HUES48 (cell line): Measurements from ENCODE around the gene GRIP2.

Experiments
- H3K27ac ChIP-seq: one replicate; pipeline ENCODE4 v1.7.0; 2013; ENCODE audit warnings: low read depth, low read length, inconsistent platforms
- H3K27me3 ChIP-seq: 2 replicates; pipeline ENCODE4 v1.6.1; 2013; ENCODE audit warnings: mild to moderate bottlenecking, low read length; ENCODE audit not compliant: control insufficient read depth, insufficient read depth
- H3K36me3 ChIP-seq: 2 replicates; pipeline ENCODE4 v1.6.1; 2013; ENCODE audit warnings: low read length; ENCODE audit not compliant: control insufficient read depth, insufficient read depth
- H3K4me1 ChIP-seq: 2 replicates; pipeline ENCODE4 v1.6.1; 2013; ENCODE audit warnings: mild to moderate bottlenecking, low read length; ENCODE audit not compliant: control insufficient read depth, insufficient read depth
- H3K4me3 ChIP-seq: 2 replicates; pipeline ENCODE4 v1.5.1; 2013; ENCODE audit warnings: mild to moderate bottlenecking, low read depth, low read length
- H3K9ac ChIP-seq: 2 replicates; pipeline ENCODE4 v1.6.1; 2013; ENCODE audit warnings: mild to moderate bottlenecking, low read depth, low read length, moderate library complexity
- H3K9me3 ChIP-seq: 2 replicates; pipeline ENCODE4 v1.6.1; 2013; ENCODE audit warnings: low read length; ENCODE audit not compliant: control insufficient read depth, insufficient read depth

GRIP2 gene

GRCh38 chr3:14481018-14481645, 59.0 kb downstream of the GRIP2 start:
- no peak overlapping the region for H3K4me3 ChIP-seq
- H3K27me3 ChIP-seq = no peaks in the 10 kb centered on the region
- H3K36me3 ChIP-seq = peaks cover 88% of the 10 kb centered on the region
- H3K9ac ChIP-seq = no peak overlapping the region
- H3K9me3 ChIP-seq = no peaks in the 10 kb centered on the region
- H3K4me1 ChIP-seq = peaks cover 6% of the 10 kb centered on the region; the same call in 1 of the 2 replicates
- no peak overlapping the region for H3K27ac ChIP-seq

- Histone ChIP-seq H3K9me3 (no peaks in the 10 kb centered on the region), H3K36me3 (peaks cover 88% of the 10 kb centered on the region), H3K4me3 (no peak overlapping the region), H3K27ac (peak overlapping the region; percentile 72), H3K27me3 (no peaks in the 10 kb centered on the region), H3K4me1 (peaks cover 6% of the 10 kb centered on the region; the same call in 1 of the 2 replicates), H3K9ac (no peak overlapping the region)
Observed at GRCh38 chr3:14480207-14481017, 59.7 kb downstream of the GRIP2 start.

GRCh38 chr3:14479591-14479990, 60.6 kb downstream of the GRIP2 start:
- H3K4me1 ChIP-seq = peaks cover 6% of the 10 kb centered on the region; the same call in 1 of the 2 replicates
- no peak overlapping the region for H3K9ac ChIP-seq
- peaks cover 87% of the 10 kb centered on the region for H3K36me3 ChIP-seq
- H3K27me3 ChIP-seq = no peaks in the 10 kb centered on the region
- peak overlapping the region; percentile 72 for H3K27ac ChIP-seq
- H3K4me3 ChIP-seq = no peak overlapping the region
- no peaks in the 10 kb centered on the region for H3K9me3 ChIP-seq

GRCh38 chr3:14478956-14479550, 61.1 kb downstream of the GRIP2 start:
- Histone ChIP-seq H3K27ac (no peak overlapping the region), H3K4me3 (no peak overlapping the region), H3K27me3 (no peaks in the 10 kb centered on the region), H3K36me3 (peaks cover 87% of the 10 kb centered on the region), H3K4me1 (peaks cover 6% of the 10 kb centered on the region; the same call in 1 of the 2 replicates), H3K9ac (no peak overlapping the region), H3K9me3 (no peaks in the 10 kb centered on the region)

GRCh38 chr3:14477311-14477935, 62.7 kb downstream of the GRIP2 start:
- no peaks in the 10 kb centered on the region for H3K9me3 ChIP-seq
- H3K36me3 ChIP-seq = peaks cover 96% of the 10 kb centered on the region

GRCh38 chr3:14476583-14477265, 63.4 kb downstream of the GRIP2 start:
- no peak overlapping the region for H3K4me3 ChIP-seq
- peaks cover under 1% of the 10 kb centered on the region; the same call in 1 of the 2 replicates for H3K4me1 ChIP-seq
- no peaks in the 10 kb centered on the region for H3K9me3 ChIP-seq
- H3K27ac ChIP-seq = no peak overlapping the region
- H3K9ac ChIP-seq = no peak overlapping the region
- H3K36me3 ChIP-seq = peaks cover 97% of the 10 kb centered on the region
- H3K27me3 ChIP-seq = no peaks in the 10 kb centered on the region

More at GRCh38 chr3:14477311-14477935, 62.7 kb downstream of the GRIP2 start:
- H3K9ac ChIP-seq = no peak overlapping the region
- H3K27ac ChIP-seq = no peak overlapping the region
- no peak overlapping the region for H3K4me3 ChIP-seq
- H3K27me3 ChIP-seq = no peaks in the 10 kb centered on the region
- peaks cover 6% of the 10 kb centered on the region; the same call in 1 of the 2 replicates for H3K4me1 ChIP-seq

GRCh38 chr3:14475621-14476020, 64.5 kb downstream of the GRIP2 start:
- peaks cover 98% of the 10 kb centered on the region for H3K36me3 ChIP-seq

GRCh38 chr3:14474363-14475081, 65.6 kb downstream of the GRIP2 start:
- H3K27ac ChIP-seq = no peak overlapping the region
- H3K36me3 ChIP-seq = peaks cover 98% of the 10 kb centered on the region
- no peak overlapping the region for H3K4me3 ChIP-seq
- H3K27me3 ChIP-seq = no peaks in the 10 kb centered on the region
- no peaks in the 10 kb centered on the region for H3K9me3 ChIP-seq
- H3K9ac ChIP-seq = no peak overlapping the region
- H3K4me1 ChIP-seq = no peaks in the 10 kb centered on the region

More at GRCh38 chr3:14475621-14476020, 64.5 kb downstream of the GRIP2 start:
- no peak overlapping the region for H3K27ac ChIP-seq
- H3K27me3 ChIP-seq = no peaks in the 10 kb centered on the region
- no peaks in the 10 kb centered on the region for H3K4me1 ChIP-seq
- no peak overlapping the region for H3K9ac ChIP-seq
- H3K4me3 ChIP-seq = no peak overlapping the region
- H3K9me3 ChIP-seq = no peaks in the 10 kb centered on the region

- Histone ChIP-seq H3K27me3 (no peaks in the 10 kb centered on the region), H3K27ac (no peak overlapping the region), H3K9ac (no peak overlapping the region), H3K36me3 (peaks cover 98% of the 10 kb centered on the region), H3K9me3 (no peaks in the 10 kb centered on the region), H3K4me3 (no peak overlapping the region), H3K4me1 (no peaks in the 10 kb centered on the region)
Observed at GRCh38 chr3:14473411-14473891, 66.7 kb downstream of the GRIP2 start.
